GM18951 (cell line): ENCODE results near the gene KLHL41.
"Not testable (repeated sequence)": the region's sequence is repeated elsewhere in the genome, so short reads cannot be mapped to it uniquely, and the experiment has no call there.

Experiments
- POLR2A ChIP-seq: IDR thresholded peaks from 4 replicates; pipeline ENCODE4 v1.6.1; 2011; ENCODE audit warnings: mild to moderate bottlenecking; ENCODE audit not compliant: insufficient read length, insufficient read depth; ENCODE audit errors: extremely low read depth
- in situ Hi-C: fragments of 300-500 bp; cut with MboI; formaldehyde crosslinking; loops from one replicate; pipeline ENCODE4 v1.12.0; 2022; ENCODE audit warnings: low sequenced_read_pairs, mixed read lengths, inconsistent platforms; ENCODE audit not compliant: unreplicated experiment

KLHL41 gene

DNA sequence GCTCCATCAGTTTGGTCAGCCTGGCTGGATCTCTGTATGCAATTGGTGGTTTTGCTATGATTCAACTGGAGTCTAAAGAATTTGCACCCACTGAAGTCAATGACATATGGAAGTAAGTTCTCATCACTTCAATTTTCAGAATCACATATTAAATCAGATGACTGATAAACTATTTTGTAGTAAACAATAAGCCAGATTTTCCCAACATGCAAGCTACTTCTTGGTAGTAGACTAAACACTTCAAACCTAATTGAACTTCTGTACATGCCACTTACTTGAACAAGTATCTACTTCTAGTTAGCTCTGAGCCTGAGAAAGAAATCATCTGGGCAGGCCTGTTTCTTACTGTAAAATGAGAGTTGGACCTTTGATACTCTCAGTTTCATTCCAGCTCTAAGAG, 11.4 kb downstream of the KLHL41 start:
- in situ Hi-C loops, result no loop called here

GRCh38 chr2:169523681-169524080, 14.2 kb downstream of the KLHL41 start:
- in situ Hi-C loops, result no loop called here
- TF ChIP-seq POLR2A, result no peak

More for the DNA sequence above, 11.4 kb downstream of the KLHL41 start:
- no peak for TF ChIP-seq POLR2A

DNA sequence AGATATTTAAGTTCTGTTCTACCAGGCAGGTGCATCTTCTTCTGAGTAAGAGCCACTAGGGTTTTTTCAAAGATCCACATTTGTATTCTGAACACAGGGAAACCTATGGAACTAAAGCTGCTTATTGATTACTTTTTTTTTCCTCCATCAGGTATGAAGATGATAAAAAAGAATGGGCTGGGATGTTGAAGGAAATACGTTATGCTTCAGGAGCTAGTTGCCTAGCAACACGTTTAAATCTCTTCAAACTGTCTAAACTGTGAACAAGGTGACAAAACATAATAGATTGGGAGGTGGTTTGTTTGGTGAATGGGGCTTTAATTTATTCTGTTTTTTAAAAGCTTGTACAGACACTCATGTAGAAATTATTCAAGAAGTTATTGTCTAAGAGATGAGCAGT, 15.9 kb downstream of the KLHL41 start:
- no peak for TF ChIP-seq POLR2A
- in situ Hi-C loops, result no loop called here

- in situ Hi-C loops, result no loop called here
Observed at GRCh38 chr2:169526451-169526850, 16.9 kb downstream of the KLHL41 start.

GRCh38 chr2:169528271-169528701, 18.8 kb downstream of the KLHL41 start:
- TF ChIP-seq POLR2A, result no peak
- in situ Hi-C loops, result no loop called here

More at GRCh38 chr2:169526451-169526850, 16.9 kb downstream of the KLHL41 start:
- TF ChIP-seq POLR2A, result no peak

GRCh38 chr2:169539460-169539859, 30.0 kb downstream of the KLHL41 start:
- in situ Hi-C loops, result not testable (repeated sequence)

DNA sequence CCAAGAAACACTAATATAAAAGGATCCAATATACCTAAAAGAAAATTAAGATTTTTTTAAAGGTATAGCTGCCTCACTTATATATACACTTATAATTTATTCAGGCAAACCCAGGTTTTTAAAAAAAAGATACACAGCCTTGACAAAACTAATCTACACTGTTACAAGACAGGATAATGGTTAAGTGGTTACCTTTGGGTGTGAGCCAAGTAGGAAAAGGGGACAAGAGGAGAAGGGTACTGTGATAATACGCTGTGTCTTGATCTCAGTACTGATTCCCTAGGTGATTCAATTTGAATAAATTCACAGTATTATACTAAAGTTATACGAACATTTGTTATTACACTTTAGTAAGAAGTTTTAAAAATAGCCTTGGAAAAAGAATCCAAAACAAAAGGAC, 30.6 kb downstream of the KLHL41 start:
- in situ Hi-C loops, result no loop called here

GRCh38 chr2:169542433-169542832, 32.9 kb downstream of the KLHL41 start:
- in situ Hi-C loops, result no loop called here
- no peak for TF ChIP-seq POLR2A

More for the DNA sequence above, 30.6 kb downstream of the KLHL41 start:
- no peak for TF ChIP-seq POLR2A

DNA sequence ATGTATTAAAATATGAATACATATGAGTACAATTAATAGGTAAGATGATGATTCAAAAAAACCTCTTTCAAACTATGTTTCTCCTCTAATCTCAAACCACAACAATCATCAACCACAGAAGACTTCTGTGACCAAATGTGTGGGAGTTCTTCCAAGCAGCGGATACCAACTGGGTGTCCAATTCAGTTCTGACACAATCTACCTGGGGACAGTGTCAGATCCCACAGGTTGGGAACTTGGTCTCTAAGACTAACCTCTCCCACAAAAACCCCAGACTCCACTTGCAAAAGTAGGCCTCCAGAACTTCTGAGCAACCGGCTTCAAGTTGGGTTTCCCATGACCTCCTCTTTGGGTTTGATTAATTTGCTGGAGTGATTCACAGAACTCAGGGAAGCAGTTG, 37.3 kb downstream of the KLHL41 start:
- in situ Hi-C loops, result no loop called here
- TF ChIP-seq POLR2A, result no peak

- TF ChIP-seq POLR2A, result no peak
- in situ Hi-C loops, result no loop called here
Observed at GRCh38 chr2:169561364-169561763, 51.9 kb downstream of the KLHL41 start.

- in situ Hi-C loops, result not testable (repeated sequence)
Observed at GRCh38 chr2:169562084-169562483, 52.6 kb downstream of the KLHL41 start.

DNA sequence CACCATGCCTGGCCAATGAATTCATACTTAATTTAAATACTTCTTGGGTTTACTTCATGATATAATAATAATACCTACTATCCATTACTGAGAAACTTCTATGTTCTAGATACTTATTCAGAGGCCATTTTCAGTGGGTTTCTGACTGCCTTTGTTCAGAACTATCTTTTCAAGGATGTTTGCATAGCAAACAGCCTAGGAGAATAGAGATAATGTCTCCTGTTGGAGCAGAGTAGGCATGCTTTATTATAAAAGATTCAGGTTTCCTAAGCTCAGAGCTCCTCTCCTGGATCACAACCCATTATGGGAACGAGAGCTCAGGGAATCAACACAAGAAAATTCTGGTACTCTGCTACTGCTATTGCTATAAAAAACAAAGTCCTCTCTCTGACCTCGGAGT, 53.0 kb downstream of the KLHL41 start:
- in situ Hi-C loops, result no loop called here
- no peak for TF ChIP-seq POLR2A

DNA sequence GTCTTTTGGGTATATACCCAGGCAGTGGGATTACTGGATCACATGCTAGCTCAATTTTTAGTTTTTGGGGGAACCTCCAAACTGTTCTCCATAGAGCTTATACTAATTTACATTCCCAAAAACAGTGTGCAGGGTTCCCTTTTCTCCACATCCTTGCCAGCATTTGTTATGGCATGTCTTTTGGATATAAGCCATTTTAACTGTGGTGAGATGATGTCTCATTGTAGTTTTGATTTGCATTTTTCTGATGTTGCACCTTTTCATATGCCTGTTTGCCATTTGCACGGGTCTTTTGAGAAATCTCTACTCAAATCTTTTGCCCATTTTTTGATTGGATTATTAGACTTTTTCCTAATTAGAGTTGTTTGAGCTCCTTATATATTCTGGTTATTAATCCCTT, 56.2 kb downstream of the KLHL41 start:
- in situ Hi-C loops, result no loop called here
- TF ChIP-seq POLR2A, result no peak

GRCh38 chr2:169569948-169570347, 60.4 kb downstream of the KLHL41 start:
- no peak for TF ChIP-seq POLR2A
- in situ Hi-C loops, result no loop called here

GRCh38 chr2:169570752-169571151, 61.2 kb downstream of the KLHL41 start:
- in situ Hi-C loops, result not testable (repeated sequence)

- in situ Hi-C loops, result no loop called here
- no peak for TF ChIP-seq POLR2A
Observed at GRCh38 chr2:169571571-169571970, 62.1 kb downstream of the KLHL41 start.

GRCh38 chr2:169572189-169572588, 62.7 kb downstream of the KLHL41 start:
- no peak for TF ChIP-seq POLR2A

More at GRCh38 chr2:169572189-169572588, 62.7 kb downstream of the KLHL41 start:
- in situ Hi-C loops, result no loop called here
